Measurements from ENCODE around the gene DCAF12.

DNA sequence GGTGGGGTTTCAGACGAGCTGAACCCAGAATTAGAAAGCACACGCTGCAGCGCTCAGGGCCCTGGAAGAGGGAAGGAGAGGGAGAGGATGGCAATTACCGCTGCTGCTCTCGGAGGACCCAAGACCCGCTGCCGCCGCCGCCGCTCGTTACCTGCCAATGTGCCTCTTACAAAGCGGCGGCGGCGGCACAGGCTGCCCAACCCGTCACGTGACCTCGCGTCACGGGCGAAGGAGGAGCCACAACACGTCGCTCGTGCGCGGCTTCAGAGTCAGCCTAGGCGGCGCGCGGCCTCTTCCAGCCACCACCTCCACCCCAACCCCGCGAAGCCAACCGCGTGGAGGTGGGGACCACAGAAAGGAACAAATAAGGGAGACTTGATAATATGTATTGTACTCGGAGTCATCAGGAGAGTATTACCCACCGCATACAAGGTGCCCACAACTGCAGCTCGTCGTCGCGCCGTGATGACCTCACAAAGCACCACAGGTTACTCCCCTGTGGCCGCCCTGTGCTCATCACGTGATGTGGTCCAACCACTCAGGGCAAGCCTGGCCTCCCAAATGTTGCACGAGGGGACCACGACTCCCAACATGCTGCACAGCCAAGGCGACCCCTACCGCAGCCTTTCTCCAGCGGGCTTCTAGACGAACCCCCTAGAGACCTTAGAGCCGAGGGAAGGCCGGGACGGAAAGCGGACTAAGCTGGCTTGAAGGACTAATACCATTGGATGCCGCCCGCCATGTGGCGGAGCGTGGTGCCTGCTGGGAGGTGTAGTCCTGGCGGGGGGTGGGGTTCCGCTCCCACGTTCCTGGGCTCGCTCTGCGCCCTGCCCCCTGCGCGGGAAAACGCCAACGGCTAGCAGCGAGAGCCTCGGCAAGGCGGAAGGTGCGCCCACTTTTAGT lies 77.5 kb downstream of the DCAF12 start, which contains the start of gene UBAP2:
- no peak for TF ChIP-seq TCF4 (CRISPR knock-in tag; IDR thresholded peaks at IDR 0.05; ENCODE audit: borderline replicate concordance)
- TF ChIP-seq TOX (CRISPR knock-in tag; IDR thresholded peaks at IDR 0.05; ENCODE audit: borderline replicate concordance) = no peak
- no peak for TF ChIP-seq ARNTL (CRISPR knock-in tag; IDR thresholded peaks at IDR 0.05; ENCODE audit: borderline replicate concordance, low read depth)
- TF ChIP-seq, protein P1, sequence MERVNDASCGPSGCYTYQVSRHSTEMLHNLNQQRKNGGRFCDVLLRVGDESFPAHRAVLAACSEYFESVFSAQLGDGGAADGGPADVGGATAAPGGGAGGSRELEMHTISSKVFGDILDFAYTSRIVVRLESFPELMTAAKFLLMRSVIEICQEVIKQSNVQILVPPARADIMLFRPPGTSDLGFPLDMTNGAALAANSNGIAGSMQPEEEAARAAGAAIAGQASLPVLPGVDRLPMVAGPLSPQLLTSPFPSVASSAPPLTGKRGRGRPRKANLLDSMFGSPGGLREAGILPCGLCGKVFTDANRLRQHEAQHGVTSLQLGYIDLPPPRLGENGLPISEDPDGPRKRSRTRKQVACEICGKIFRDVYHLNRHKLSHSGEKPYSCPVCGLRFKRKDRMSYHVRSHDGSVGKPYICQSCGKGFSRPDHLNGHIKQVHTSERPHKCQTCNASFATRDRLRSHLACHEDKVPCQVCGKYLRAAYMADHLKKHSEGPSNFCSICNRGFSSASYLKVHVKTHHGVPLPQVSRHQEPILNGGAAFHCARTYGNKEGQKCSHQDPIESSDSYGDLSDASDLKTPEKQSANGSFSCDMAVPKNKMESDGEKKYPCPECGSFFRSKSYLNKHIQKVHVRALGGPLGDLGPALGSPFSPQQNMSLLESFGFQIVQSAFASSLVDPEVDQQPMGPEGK (CRISPR knock-in tag; IDR thresholded peaks at IDR 0.05; ENCODE audit: borderline replicate concordance) = no peak

Measured in SK-N-SH treated with all-trans-retinoic acid at 6 μM for 48 hours (cell line).